ENCODE results near the gene PRDM15.

GRCh38 chr21:41858466-41859296 lies 20.5 kb downstream of the PRDM15 start:
- no peak for TF ChIP-seq CTCF (IDR thresholded peaks at IDR 0.05)
- TF ChIP-seq POLR2AphosphoS5 (IDR thresholded peaks at IDR 0.05) = no peak
- TF ChIP-seq POLR2A (IDR thresholded peaks at IDR 0.05) = no peak
- no peak for TF ChIP-seq EP300 (IDR thresholded peaks at IDR 0.05; ENCODE audit: low read depth)

All from transverse colon (tissue), 4 donors.